HepG2 (cell line): ENCODE measurements around the gene HIPK4. TPM values are rescaled to one million over a fixed set of nuclear protein-coding genes. Genes with fewer than 3 reads are reported as not detected.
A peak's percentile ranks its signal among the peaks of the same experiment; 100 is the strongest.

Experiments
- ATF4 ChIP-seq, 2 experiments: fragments of 450-650 bp in 1 of 2; sonication (generic) in 1 of 2; formaldehyde crosslinking; IDR thresholded peaks; 2 replicates each; pipeline versions ENCODE4 v1.5.0 to v1.8.0; 2020 to 2022; ENCODE audit warnings: mild to moderate bottlenecking in 1 of 2, missing genetic modification reagents in 1 of 2
- CEBPB ChIP-seq: IDR thresholded peaks from 2 replicates; pipeline ENCODE4 v1.6.1; 2011; ENCODE audit warnings: low read depth, low read length, improper control_type of control experiment, borderline replicate concordance
- CEBPG ChIP-seq: IDR thresholded peaks from 2 replicates; pipeline ENCODE4 v1.6.1; 2016
- CREB1 ChIP-seq, 2 experiments: fragments of 450-650 bp in 1 of 2; IDR thresholded peaks; 2 replicates each; pipeline ENCODE4 v1.6.1; 2016 to 2017; ENCODE audit warnings: control low read depth in 1 of 2, mild to moderate bottlenecking in 1 of 2, missing compliant biosample characterization in 1 of 2, missing genetic modification characterization in 1 of 2
- FOXC1 ChIP-seq: sonication (generic); formaldehyde crosslinking; IDR thresholded peaks from 2 replicates; pipeline ENCODE4 v1.8.0; 2022; ENCODE audit warnings: mild to moderate bottlenecking, missing genetic modification reagents, borderline replicate concordance
- KDM3A ChIP-seq: IDR thresholded peaks from 2 replicates; pipeline ENCODE4 v1.6.1; 2018; ENCODE audit warnings: low read depth, missing compliant biosample characterization
- MEF2D ChIP-seq: sonication (generic); formaldehyde crosslinking; IDR thresholded peaks from 2 replicates; pipeline ENCODE4 v1.5.1; 2020; ENCODE audit warnings: mild to moderate bottlenecking, missing genetic modification reagents
- NFKB2 ChIP-seq: sonication (generic); formaldehyde crosslinking; IDR thresholded peaks from 2 replicates; pipeline ENCODE4 v1.4.0; 2020; ENCODE audit warnings: missing genetic modification reagents, borderline replicate concordance
- NR2F1 ChIP-seq, 2 experiments: fragments of 450-650 bp in 1 of 2; formaldehyde crosslinking in 1 of 2; IDR thresholded peaks; 2 replicates each; pipeline versions ENCODE4 v1.5.0 to v1.6.1; 2016 to 2020; ENCODE audit warnings: mild to moderate bottlenecking in 1 of 2, missing compliant biosample characterization in 1 of 2, missing genetic modification reagents in 1 of 2, moderate library complexity in 1 of 2
- PAF1 ChIP-seq: IDR thresholded peaks from 2 replicates; pipeline ENCODE4 v1.6.1; 2016; ENCODE audit warnings: missing genetic modification reagents, missing compliant biosample characterization
- PPARG ChIP-seq: conservative IDR thresholded peaks from 2 replicates; pipeline ENCODE4 v1.6.1; 2016; ENCODE audit warnings: missing biosample characterization, missing genetic modification reagents
- SALL1 ChIP-seq: sonication (generic); formaldehyde crosslinking; IDR thresholded peaks from 2 replicates; pipeline ENCODE4 v1.8.0; 2022; ENCODE audit warnings: mild to moderate bottlenecking, missing genetic modification reagents
- SIN3A ChIP-seq: IDR thresholded peaks from 2 replicates; pipeline ENCODE4 v1.6.1; 2011; ENCODE audit warnings: low read depth, mild to moderate bottlenecking, control low read depth, low read length, borderline replicate concordance
- SNAI1 ChIP-seq: sonication (generic); formaldehyde crosslinking; IDR thresholded peaks from 2 replicates; pipeline ENCODE4 v1.5.0; 2020; ENCODE audit warnings: mild to moderate bottlenecking, missing genetic modification reagents, borderline replicate concordance
- SP5 ChIP-seq: IDR thresholded peaks from 2 replicates; pipeline ENCODE4 v1.6.1; 2016; ENCODE audit warnings: low read depth, borderline replicate concordance
- SYNCRIP ChIP-seq: fragments of 200-400 bp; formaldehyde crosslinking; IDR thresholded peaks from 2 replicates; pipeline ENCODE4 v1.6.1; 2018; ENCODE audit warnings: mild to moderate bottlenecking, low read depth, low read length; ENCODE audit not compliant: insufficient read depth
- TEAD2 ChIP-seq: sonication (generic); formaldehyde crosslinking; IDR thresholded peaks from 2 replicates; pipeline ENCODE4 v1.9.0; 2021; ENCODE audit warnings: missing genetic modification reagents
- THAP11 ChIP-seq: IDR thresholded peaks from 2 replicates; pipeline ENCODE4 v1.6.1; 2016; ENCODE audit warnings: missing biosample characterization, missing genetic modification reagents
- ZNF256 ChIP-seq: sonication (generic); formaldehyde crosslinking; conservative IDR thresholded peaks from 2 replicates; pipeline ENCODE4 v1.4.0; 2020; ENCODE audit warnings: missing genetic modification reagents
- ZNF275 ChIP-seq: sonication (generic); formaldehyde crosslinking; IDR thresholded peaks from 2 replicates; pipeline ENCODE4 v1.8.0; 2022; ENCODE audit warnings: missing genetic modification reagents, mild to moderate bottlenecking, inconsistent platforms, borderline replicate concordance
- ZNF432 ChIP-seq: sonication (generic); formaldehyde crosslinking; IDR thresholded peaks from 2 replicates; pipeline ENCODE4 v1.5.0; 2020; ENCODE audit warnings: missing genetic modification reagents, mild to moderate bottlenecking, borderline replicate concordance
- ZNF543 ChIP-seq: sonication (generic); formaldehyde crosslinking; IDR thresholded peaks from 2 replicates; pipeline ENCODE4 v1.4.0; 2020; ENCODE audit warnings: mild to moderate bottlenecking, missing genetic modification reagents
- ZNF629 ChIP-seq: sonication (generic); formaldehyde crosslinking; conservative IDR thresholded peaks from 2 replicates; pipeline ENCODE4 v1.5.0; 2020; ENCODE audit warnings: missing genetic modification reagents
- ZNF839 ChIP-seq: sonication (generic); formaldehyde crosslinking; IDR thresholded peaks from 2 replicates; pipeline ENCODE4 v1.4.0; 2020; ENCODE audit warnings: missing genetic modification reagents, mild to moderate bottlenecking, borderline replicate concordance
- ZSCAN22 ChIP-seq: sonication (generic); formaldehyde crosslinking; IDR thresholded peaks from 2 replicates; pipeline ENCODE4 v1.4.0; 2020; ENCODE audit warnings: mild to moderate bottlenecking, missing genetic modification reagents
- polyA plus RNA-seq, 8 experiments: library from polyadenylated mRNA; depleted of rRNA in 3 of 8; stranded (reverse) in 7 of 8; unstranded in 1 of 8; fragments of >200 nt; fragmentation: Illumina TruSeq in 4 of 8; extraction: Trizol in 4 of 8; gene quantifications; 2 replicates each; pipeline versions ENCODE4 v1.2.1 to v1.2.3, GENCODE V29; 2011 to 2016; ENCODE audit warnings: low read depth in 4 of 8, missing spikeins in 1 of 8, mixed read lengths in 1 of 8; ENCODE audit not compliant: insufficient read depth in 1 of 8
- total RNA-seq, 5 experiments: library from RNA; depleted of rRNA; stranded (reverse); fragments of >200 nt; fragmentation: Illumina TruSeq; extraction: Trizol; gene quantifications; 2 replicates each; pipeline ENCODE4 v1.2.3, GENCODE V29; 2016; ENCODE audit warnings: low read depth in 1 of 5

Gene HIPK4
- total and polyA plus RNA-seq, 2 of the 13 experiments (the other 11 are each of a cell fraction or from before 2014, with no cell fraction given) = 0.03 TPM; not detected in 1

GRCh38 chr19:40348961-40349507 lies 40.9 kb downstream of the HIPK4 start (continued):
- TF ChIP-seq SALL1 = 0 out of 2 replicates have a peak, but pooled peaks have one; percentile 18
- no peak for TF ChIP-seq SNAI1 (CRISPR knock-in tag)
- TF ChIP-seq ZNF275 (CRISPR knock-in tag) = no peak; the same call in 1 of the 2 replicates
- TF ChIP-seq ZNF256 = no peak
- TF ChIP-seq PAF1 (CRISPR knock-in tag) = no peak
- TF ChIP-seq CEBPG = peak; percentile 68
- TF ChIP-seq SIN3A = 0 out of 2 replicates have a peak, but pooled peaks have one; percentile 8
- no peak for TF ChIP-seq ZNF839 (CRISPR knock-in tag)
- peak; percentile 71 for TF ChIP-seq CEBPB
- no peak for TF ChIP-seq MEF2D (CRISPR knock-in tag)
- TF ChIP-seq KDM3A (CRISPR knock-in tag) = no peak
- no peak for TF ChIP-seq NR2F1 (CRISPR knock-in tag; IDR thresholded peaks at IDR 0.05)
- no peak for TF ChIP-seq SYNCRIP
- TF ChIP-seq PPARG = no peak
- peak in 1 of 2 experiments; percentile 41; a peak in 2 of 4 replicates for TF ChIP-seq ATF4 (CRISPR knock-in tag; IDR thresholded peaks at IDR 0.05)
- peak; percentile 94 for TF ChIP-seq CREB1 (IDR thresholded peaks at IDR 0.05)
- no peak; the same call in none of the 2 replicates for TF ChIP-seq CREB1 (CRISPR knock-in tag; IDR thresholded peaks at IDR 0.05)
- TF ChIP-seq FOXC1 = 0 out of 2 replicates have a peak, but pooled peaks have one; percentile 30
- no peak for TF ChIP-seq SP5
- no peak for TF ChIP-seq ZNF543 (CRISPR knock-in tag)
- no peak for TF ChIP-seq THAP11
- TF ChIP-seq ZNF629 (CRISPR knock-in tag) = no peak
- TF ChIP-seq TEAD2 (CRISPR knock-in tag) = no peak
- no peak for TF ChIP-seq NFKB2 (CRISPR knock-in tag)
- no peak for TF ChIP-seq ZSCAN22
- no peak for TF ChIP-seq ZNF432 (CRISPR knock-in tag)
